SK-N-MC (cell line): ENCODE measurements around the gene NF2.
"Not testable (repeated sequence)": the region's sequence is repeated elsewhere in the genome, so short reads cannot be mapped to it uniquely, and the experiment has no call there.

Source experiments
- DNase-seq: peaks from one replicate; pipeline ENCODE4 v3.0.0-alpha.2; 2011; ENCODE audit warnings: low read depth, low spot score
- H3K27ac ChIP-seq: fragments of 200-600 bp; sonication (generic); 2 replicates; pipeline ENCODE4 v1.5.1; 2016; ENCODE audit warnings: mixed run types
- H3K36me3 ChIP-seq: fragments of 200-600 bp; sonication (generic); 2 replicates; pipeline ENCODE4 v1.6.1; 2017; ENCODE audit warnings: antibody characterized with exemption, low read length, mixed read lengths; ENCODE audit not compliant: insufficient read depth
- H3K4me3 ChIP-seq: fragments of 200-600 bp; sonication (generic); 2 replicates; pipeline ENCODE4 v1.5.1; 2016
- H3K9ac ChIP-seq: fragments of 200-600 bp; sonication (generic); 2 replicates; pipeline ENCODE4 v1.8.0; 2017; ENCODE audit warnings: mixed run types, mixed read lengths; ENCODE audit not compliant: insufficient read length
- H3K9me3 ChIP-seq: fragments of 200-600 bp; sonication (generic); 2 replicates; pipeline ENCODE4 v1.6.1; 2017; ENCODE audit warnings: low read depth, mild to moderate bottlenecking, antibody characterized with exemption, low read length, moderate library complexity, mixed read lengths
- EZH2 ChIP-seq: fragments of 200-600 bp; sonication (generic); IDR thresholded peaks from one replicate; pipeline ENCODE4 v1.6.1; 2017; ENCODE audit warnings: antibody characterized with exemption
- FOXP2 ChIP-seq: optimal IDR thresholded peaks from 2 replicates; pipeline ENCODE3; 2011; ENCODE audit warnings: mild to moderate bottlenecking, moderate library complexity; ENCODE audit not compliant: insufficient read depth; ENCODE audit errors: extremely low read length, control extremely low read depth
- POLR2AphosphoS5 ChIP-seq: IDR thresholded peaks from 2 replicates; pipeline ENCODE4 v1.6.1; 2012; ENCODE audit warnings: mild to moderate bottlenecking, low read depth, low read length, borderline replicate concordance

NF2 gene

GRCh38 chr22:29603358-29604075, at the start of gene NF2:
NF2 (plus strand) TSS chr22:29603633; CDS start chr22:29603999, 366 bp downstream.
- TF ChIP-seq FOXP2 (peak; percentile 46), POLR2AphosphoS5 (peak; percentile 65; the same call in 1 of the 2 replicates), EZH2 (no peak)
- no peaks in the 10 kb centered on the region for H3K9me3 ChIP-seq
- peak within 1 kb of the TSS; percentile 99 for H3K4me3 ChIP-seq
- peak; percentile 95 for DNase-seq
- peak within 1 kb of the TSS; percentile 77; the same call in 1 of the 2 replicates for H3K27ac ChIP-seq
- H3K9ac ChIP-seq, result peak within 1 kb of the TSS; percentile 76
- no peaks in the 10 kb centered on the region for H3K36me3 ChIP-seq

GRCh38 chr22:29555065-29555644, 48.3 kb upstream of the NF2 start:
- TF ChIP-seq POLR2AphosphoS5 (no peak), FOXP2 (no peak), EZH2 (no peak)
- Histone ChIP-seq H3K36me3 (peaks cover 24% of the 10 kb centered on the region), H3K27ac (no peak overlapping the region), H3K9ac (no peak overlapping the region), H3K4me3 (no peak overlapping the region), H3K9me3 (no peaks in the 10 kb centered on the region)
- DNase-seq, result no peak

GRCh38 chr22:29559030-29559429, 44.4 kb upstream of the NF2 start:
- no peak overlapping the region for H3K27ac ChIP-seq
- H3K9ac ChIP-seq, result no peak overlapping the region
- H3K9me3 ChIP-seq, result no peaks in the 10 kb centered on the region
- TF ChIP-seq EZH2 (no peak), POLR2AphosphoS5 (no peak), FOXP2 (no peak)
- H3K36me3 ChIP-seq, result peaks cover 41% of the 10 kb centered on the region
- no peak overlapping the region for H3K4me3 ChIP-seq
- DNase-seq, result no peak

- H3K27ac ChIP-seq, result no peak overlapping the region
- no peak for DNase-seq
- no peaks in the 10 kb centered on the region for H3K9me3 ChIP-seq
- TF ChIP-seq FOXP2 (no peak), POLR2AphosphoS5 (no peak), EZH2 (no peak)
- no peak overlapping the region for H3K9ac ChIP-seq
- peaks cover 41% of the 10 kb centered on the region for H3K36me3 ChIP-seq
- H3K4me3 ChIP-seq, result no peak overlapping the region
Observed at GRCh38 chr22:29559853-29560252, 43.6 kb upstream of the NF2 start.

- no peak for DNase-seq
- Histone ChIP-seq H3K4me3 (no peak overlapping the region), H3K27ac (no peak overlapping the region), H3K9ac (no peak overlapping the region), H3K9me3 (no peaks in the 10 kb centered on the region), H3K36me3 (peaks cover 21% of the 10 kb centered on the region)
- no peak for TF ChIP-seq POLR2AphosphoS5
- no peak for TF ChIP-seq FOXP2
- no peak for TF ChIP-seq EZH2
Observed at GRCh38 chr22:29563652-29564460, 39.6 kb upstream of the NF2 start.

- not testable (repeated sequence) for H3K9me3 ChIP-seq, DNase-seq, H3K36me3 ChIP-seq, H3K9ac ChIP-seq, H3K27ac ChIP-seq, H3K4me3 ChIP-seq
Observed at GRCh38 chr22:29566513-29566912, 36.9 kb upstream of the NF2 start.

- TF ChIP-seq EZH2, result no peak
- TF ChIP-seq FOXP2, result no peak
- no peak for TF ChIP-seq POLR2AphosphoS5
- no peaks in the 10 kb centered on the region; the same call in 1 of the 2 replicates for H3K36me3 ChIP-seq
- no peak for DNase-seq
Observed at GRCh38 chr22:29567338-29567737, 36.1 kb upstream of the NF2 start.

GRCh38 chr22:29569011-29569678, 34.3 kb upstream of the NF2 start:
- Histone ChIP-seq H3K4me3 (no peak overlapping the region), H3K27ac (no peak overlapping the region), H3K9ac (no peak overlapping the region), H3K9me3 (no peaks in the 10 kb centered on the region), H3K36me3 (no peaks in the 10 kb centered on the region; the same call in 1 of the 2 replicates)
- no peak for TF ChIP-seq POLR2AphosphoS5
- no peak for TF ChIP-seq FOXP2
- no peak for TF ChIP-seq EZH2
- no peak for DNase-seq

More at GRCh38 chr22:29567338-29567737, 36.1 kb upstream of the NF2 start:
- no peak overlapping the region for H3K4me3 ChIP-seq
- H3K9me3 ChIP-seq, result no peaks in the 10 kb centered on the region
- H3K9ac ChIP-seq, result no peak overlapping the region
- H3K27ac ChIP-seq, result no peak overlapping the region
